WI38 (cell line): ENCODE data around the gene FOXJ2.
"Not testable (repeated sequence)": the region's sequence is repeated elsewhere in the genome, so short reads cannot be mapped to it uniquely, and the experiment has no call there.

Experiments used
- H3K4me3 ChIP-seq: 2 replicates; pipeline ENCODE4 v1.5.1; 2011; ENCODE audit warnings: low read depth, mild to moderate bottlenecking, control low read depth, low read length
- TF ChIP-seq, protein P1 (sequence below): IDR thresholded peaks from 2 replicates; pipeline ENCODE4 v1.5.1; 2012; ENCODE audit warnings: low read depth, mild to moderate bottlenecking, control low read depth, low read length

The FOXJ2 gene

DNA sequence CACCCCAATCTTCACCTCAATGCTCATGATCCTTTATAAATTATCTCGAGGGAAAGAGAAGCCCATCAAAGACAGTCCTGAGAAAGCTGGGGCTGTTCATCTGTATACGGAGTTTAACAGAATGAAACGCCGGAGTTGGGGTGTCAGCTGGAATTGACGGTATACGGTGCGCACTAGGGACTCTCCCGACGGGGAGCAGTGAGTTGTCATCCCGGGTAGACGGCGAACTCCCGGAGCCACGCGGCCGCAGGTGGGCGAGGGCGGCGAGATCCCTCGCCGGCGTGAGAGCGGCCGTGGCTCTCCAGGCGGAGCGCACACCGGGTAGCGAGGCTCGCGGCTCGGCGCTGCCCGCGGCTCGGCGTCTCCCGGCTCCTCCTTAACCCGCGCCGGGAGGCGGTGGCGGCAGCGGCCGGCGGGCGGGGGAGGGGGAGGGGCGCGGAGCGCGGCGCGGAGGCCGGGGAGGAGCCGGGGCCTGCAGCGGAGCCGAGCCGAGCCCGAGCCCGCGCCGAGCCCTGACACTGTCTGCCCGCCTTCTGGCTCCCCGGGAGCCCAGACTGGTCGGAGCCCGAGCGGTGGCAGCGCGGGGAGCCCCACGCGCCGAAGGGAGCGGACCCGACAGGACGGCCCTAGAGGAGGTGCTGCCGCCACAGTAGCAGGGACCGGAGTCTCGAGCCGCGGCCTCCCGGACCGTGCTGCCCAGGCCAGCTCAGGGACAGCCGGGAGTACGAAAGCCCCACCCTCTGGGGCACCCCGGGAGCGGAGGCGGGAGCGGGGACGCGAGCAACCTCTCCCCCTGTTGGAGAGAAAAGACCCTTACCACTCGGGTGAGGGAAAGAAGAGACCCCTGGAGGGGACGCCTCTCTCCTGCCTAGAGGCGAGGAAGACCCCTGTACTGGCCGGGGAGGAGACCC lies at the start of gene FOXJ2:
Gene FOXJ2, plus strand, starts transcription at position 475 of the 911 bp plus-strand sequence. CDS start 7,117 bp downstream, outside the sequence.
- TF ChIP-seq, protein P1, sequence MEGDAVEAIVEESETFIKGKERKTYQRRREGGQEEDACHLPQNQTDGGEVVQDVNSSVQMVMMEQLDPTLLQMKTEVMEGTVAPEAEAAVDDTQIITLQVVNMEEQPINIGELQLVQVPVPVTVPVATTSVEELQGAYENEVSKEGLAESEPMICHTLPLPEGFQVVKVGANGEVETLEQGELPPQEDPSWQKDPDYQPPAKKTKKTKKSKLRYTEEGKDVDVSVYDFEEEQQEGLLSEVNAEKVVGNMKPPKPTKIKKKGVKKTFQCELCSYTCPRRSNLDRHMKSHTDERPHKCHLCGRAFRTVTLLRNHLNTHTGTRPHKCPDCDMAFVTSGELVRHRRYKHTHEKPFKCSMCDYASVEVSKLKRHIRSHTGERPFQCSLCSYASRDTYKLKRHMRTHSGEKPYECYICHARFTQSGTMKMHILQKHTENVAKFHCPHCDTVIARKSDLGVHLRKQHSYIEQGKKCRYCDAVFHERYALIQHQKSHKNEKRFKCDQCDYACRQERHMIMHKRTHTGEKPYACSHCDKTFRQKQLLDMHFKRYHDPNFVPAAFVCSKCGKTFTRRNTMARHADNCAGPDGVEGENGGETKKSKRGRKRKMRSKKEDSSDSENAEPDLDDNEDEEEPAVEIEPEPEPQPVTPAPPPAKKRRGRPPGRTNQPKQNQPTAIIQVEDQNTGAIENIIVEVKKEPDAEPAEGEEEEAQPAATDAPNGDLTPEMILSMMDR: no peak
- peak within 1 kb of the TSS; percentile 93 for H3K4me3 ChIP-seq

DNA sequence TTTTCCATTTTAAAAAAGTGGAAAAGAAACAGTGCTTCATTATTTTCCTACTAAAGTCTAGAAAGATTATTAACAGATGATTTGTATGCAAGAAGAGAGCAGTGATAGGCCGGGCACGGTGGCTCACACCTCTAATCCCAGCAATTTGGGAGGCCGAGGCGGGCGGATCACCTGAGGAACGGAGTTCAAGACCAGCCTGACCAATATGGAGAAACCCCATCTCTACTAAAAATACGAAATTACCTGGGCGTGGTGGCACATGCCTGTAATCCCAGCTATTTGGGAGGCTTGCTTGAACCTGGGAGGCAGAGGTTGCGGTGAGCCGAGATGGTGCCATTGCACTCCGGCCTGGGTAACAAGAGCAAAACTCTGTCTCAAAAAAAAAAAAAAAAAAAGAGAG lies 49.5 kb upstream of the FOXJ2 start:
- not testable (repeated sequence) for H3K4me3 ChIP-seq

DNA sequence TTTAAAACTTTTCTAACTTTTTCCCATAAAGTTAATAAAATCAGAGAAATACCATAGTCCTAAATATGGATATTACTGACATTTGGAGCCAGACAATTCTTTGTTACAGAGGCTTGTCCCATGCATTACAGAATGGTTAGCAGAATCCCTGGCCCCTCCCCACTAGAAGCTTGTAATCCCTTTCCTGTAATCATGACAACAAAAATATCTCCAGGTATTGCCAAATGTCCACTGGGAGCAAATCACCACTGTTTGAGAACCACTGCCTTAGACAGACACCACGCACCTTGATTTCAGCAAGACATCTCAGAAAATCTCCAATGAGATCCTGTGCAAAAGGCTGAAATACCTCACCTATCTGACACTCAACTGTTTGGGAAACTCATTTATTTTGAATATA lies 49.1 kb upstream of the FOXJ2 start:
- not testable (repeated sequence) for H3K4me3 ChIP-seq

DNA sequence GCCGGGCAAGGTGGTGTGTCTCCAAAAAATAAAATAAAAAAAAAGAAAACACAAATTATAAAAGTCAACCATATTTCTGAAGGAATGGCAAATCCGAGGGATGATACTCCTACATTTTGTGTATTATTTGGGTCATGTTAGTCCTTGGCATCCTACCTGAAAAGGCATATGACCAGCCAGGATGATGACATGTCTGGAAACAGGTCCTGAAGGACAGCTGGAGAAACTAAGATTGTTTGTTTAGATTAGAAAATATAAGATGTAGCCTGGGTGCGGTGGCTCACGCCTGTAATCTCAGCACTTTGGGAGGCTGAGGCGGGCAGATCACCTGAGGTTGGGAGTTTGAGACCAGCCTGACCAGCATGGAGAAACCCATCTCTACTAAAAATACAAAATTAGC lies 47.6 kb upstream of the FOXJ2 start:
- H3K4me3 ChIP-seq: no peak overlapping the region
- TF ChIP-seq, protein P1: no peak

DNA sequence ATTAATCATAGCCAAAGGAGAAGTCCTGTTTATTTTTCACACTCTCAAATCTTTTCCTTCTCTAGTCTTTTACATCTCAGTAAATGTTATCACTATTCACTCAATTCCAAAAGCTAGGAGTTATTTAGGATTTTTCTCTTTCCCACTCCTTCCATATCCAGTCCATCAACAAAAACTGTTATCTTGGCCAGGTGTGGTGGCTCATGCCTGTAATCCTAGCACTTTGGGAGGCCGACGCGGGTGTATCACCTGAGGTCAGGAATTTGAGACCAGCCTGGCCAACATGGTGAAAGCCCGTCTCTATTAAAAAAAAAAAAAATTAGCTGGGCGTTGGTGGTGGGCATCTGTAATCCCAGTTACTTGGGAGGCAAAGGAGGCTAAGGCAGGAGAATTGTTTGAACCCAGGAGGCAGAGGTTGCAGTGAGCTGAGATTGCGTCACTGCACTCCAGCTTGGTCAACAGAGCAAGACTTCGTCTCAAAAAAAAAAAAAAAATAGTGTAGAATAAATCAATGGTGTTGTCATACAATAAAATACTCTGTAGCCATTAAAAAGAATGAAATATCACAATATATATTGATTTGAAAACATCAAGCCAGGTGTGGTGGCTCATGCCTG lies 46.6 kb upstream of the FOXJ2 start:
- TF ChIP-seq, protein P1: no peak
- no peak overlapping the region for H3K4me3 ChIP-seq

DNA sequence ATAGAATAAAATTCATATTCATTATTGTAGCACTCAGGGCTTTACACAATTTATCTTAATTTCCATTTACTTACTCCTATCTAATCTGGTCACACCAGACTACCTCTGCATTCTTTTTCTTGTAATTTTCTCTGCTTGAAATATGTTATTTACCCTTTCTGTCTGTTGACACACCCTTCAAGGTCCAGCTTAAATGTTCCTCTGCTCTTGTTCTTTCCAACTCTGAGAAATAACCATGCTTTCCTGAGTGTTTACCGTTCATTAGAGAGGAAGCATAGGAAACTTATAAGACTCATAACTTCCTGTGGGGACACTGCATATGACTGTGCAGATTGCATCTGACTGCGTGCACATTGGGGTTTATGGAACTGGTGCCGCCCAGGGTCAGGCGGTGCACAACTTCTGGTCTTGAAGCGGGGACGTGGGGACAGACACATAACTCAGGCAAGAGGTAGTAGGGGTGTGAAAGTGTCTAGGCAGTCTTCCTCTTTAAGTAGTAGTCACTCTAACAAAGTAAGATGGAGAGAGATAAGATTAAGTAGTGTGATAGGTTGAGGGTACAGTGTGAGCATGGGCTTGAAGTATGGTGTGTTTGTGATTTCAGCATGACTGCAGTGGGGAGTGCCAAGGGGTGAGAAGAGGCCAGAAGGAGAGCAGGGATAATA lies 42.6 kb upstream of the FOXJ2 start:
- no peak overlapping the region for H3K4me3 ChIP-seq
- TF ChIP-seq, protein P1: no peak

DNA sequence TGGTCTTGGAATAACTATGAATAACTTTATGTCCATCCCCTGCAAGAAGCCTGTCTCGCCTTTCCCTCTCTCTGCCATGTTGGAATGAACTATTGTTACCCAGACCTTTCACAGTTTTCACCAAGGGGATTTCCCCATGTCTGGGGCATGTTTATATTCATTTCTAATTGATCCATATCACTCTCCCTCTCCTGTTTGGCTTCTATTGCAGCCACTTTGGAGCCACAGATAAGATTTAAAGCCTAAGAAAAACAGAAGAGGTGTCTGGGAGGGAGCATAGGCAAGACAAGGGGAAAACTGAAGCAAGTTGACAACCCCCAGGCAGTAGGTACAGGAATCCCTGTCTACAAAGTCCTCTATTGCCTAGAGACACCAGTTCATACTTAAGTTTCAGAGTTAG lies 41.0 kb upstream of the FOXJ2 start:
- H3K4me3 ChIP-seq: no peak overlapping the region
- TF ChIP-seq, protein P1: no peak

DNA sequence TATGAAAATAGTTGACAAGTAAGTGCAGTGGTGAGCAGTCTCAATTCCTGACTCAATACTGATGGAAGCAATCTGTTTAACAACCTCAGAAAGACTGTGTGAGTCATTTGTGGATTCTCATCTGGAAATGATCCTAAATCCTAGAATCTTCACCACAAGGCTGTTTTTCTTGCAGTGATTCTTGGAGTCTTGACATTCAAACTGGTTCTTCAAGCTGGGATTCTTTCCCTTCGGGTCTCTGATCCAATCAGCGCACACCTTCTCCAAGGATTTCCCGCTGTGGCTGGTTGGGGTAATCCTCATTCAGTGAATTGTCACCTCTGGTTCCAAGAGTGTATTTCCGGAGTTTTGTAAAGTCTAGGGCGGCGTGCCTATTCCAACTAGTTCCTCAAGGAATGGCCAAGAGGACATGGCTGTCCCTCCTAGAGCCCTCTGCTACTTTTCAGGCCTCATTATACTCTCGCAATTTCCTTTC lies 37.7 kb upstream of the FOXJ2 start:
- TF ChIP-seq, protein P1: no peak
- peak overlapping the region; percentile 41 for H3K4me3 ChIP-seq
